Activated CD4-positive, alpha-beta T cell treated with anti-CD3 and anti-CD28 coated beads, Interleukin-2, amount 10 ng/mL, durations not matched to agents 24 days and 14 days (primary cell): ENCODE data around the gene ERCC1. TPM values are rescaled to one million over a fixed set of nuclear protein-coding genes. Genes with fewer than 3 reads are reported as not detected.

Source experiments
- DNase-seq: peaks from one replicate; pipeline ENCODE4 v3.0.0; 2022
- H3K27ac Mint-ChIP-seq: one replicate; pipeline ENCODE4 v1.8.0; 2022; ENCODE audit warnings: mild to moderate bottlenecking, mixed read lengths
- H3K27me3 Mint-ChIP-seq: one replicate; pipeline ENCODE4 v1.8.0; 2022; ENCODE audit warnings: mixed read lengths
- H3K36me3 Mint-ChIP-seq: one replicate; pipeline ENCODE4 v1.8.0; 2022; ENCODE audit warnings: low read depth, mild to moderate bottlenecking, mixed read lengths
- H3K4me1 Mint-ChIP-seq: one replicate; pipeline ENCODE4 v1.8.0; 2021; ENCODE audit warnings: mixed read lengths
- H3K4me3 Mint-ChIP-seq: one replicate; pipeline ENCODE4 v1.8.0; 2022; ENCODE audit warnings: mild to moderate bottlenecking, moderate library complexity, mixed read lengths
- H3K9me3 Mint-ChIP-seq: one replicate; pipeline ENCODE4 v1.8.0; 2021; ENCODE audit warnings: mixed read lengths
- intact Hi-C: fragments of 100-400 bp; cut with micrococcal nuclease; formaldehyde crosslinking; loops from one replicate; pipeline ENCODE4 v1.15.1; 2023
- total RNA-seq: library from RNA; stranded (reverse); gene quantifications from 2 replicates; pipeline ENCODE4 v1.2.3, GENCODE V29; 2022

ERCC1 gene
- total RNA-seq, 1 donor from 2014 or later, result 123 TPM

DNA sequence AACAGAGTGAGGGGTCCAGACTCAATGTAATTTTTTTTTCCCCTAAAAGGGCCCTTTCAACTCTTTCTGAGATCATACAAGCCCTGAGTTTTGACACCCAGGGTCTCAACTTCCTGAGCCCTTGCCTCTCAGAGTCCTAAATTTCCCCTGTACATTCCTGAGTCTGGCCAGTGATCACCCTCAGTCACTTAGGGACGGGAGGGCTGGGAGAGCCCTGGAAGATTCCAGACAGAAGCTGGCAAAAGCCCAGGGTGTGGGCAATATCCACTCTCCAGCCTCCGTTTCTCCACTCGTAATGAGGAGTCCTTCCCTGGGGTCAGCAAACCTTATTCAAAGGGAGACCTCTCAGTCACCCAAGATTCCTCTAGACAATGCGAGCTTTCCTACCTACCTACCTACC is 20.4 kb downstream of the ERCC1 start:
- Mint-ChIP-seq H3K27ac (no peak overlapping the region), H3K36me3 (peaks cover 9% of the 10 kb centered on the region), H3K9me3 (no peaks in the 10 kb centered on the region), H3K4me1 (peaks cover 37% of the 10 kb centered on the region), H3K27me3 (peaks cover 17% of the 10 kb centered on the region), H3K4me3 (no peak overlapping the region)
- no peak for DNase-seq
- intact Hi-C loops, result no loop called here

GRCh38 chr19:45402298-45403061 is 21.2 kb downstream of the ERCC1 start:
- Mint-ChIP-seq H3K27me3 (peaks cover 19% of the 10 kb centered on the region), H3K4me1 (peaks cover 35% of the 10 kb centered on the region), H3K4me3 (no peak overlapping the region), H3K27ac (no peak overlapping the region), H3K36me3 (peaks cover 9% of the 10 kb centered on the region), H3K9me3 (no peaks in the 10 kb centered on the region)
- DNase-seq, result peak; percentile 74
- intact Hi-C loops, result no loop called here

DNA sequence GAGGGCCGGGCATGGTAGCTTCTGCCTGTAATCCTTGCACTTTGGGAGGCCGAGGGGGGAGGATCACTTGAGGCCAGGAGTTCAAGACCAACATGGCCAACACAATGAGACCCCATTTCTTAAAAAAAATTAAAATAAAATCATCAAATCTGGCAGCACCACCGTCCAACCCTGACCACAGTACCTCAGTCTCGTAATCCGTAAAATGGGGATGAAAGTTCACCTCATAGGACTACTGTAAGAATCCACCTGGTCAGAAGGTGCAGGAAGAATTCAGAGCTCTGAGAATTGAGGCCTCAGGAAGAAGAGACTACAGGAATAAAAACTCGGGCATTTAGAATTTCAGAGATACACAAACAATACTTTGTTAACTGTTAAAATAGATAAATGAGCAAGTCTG is 21.9 kb downstream of the ERCC1 start:
- peaks cover 14% of the 10 kb centered on the region for H3K36me3 Mint-ChIP-seq
- no peak overlapping the region for H3K4me3 Mint-ChIP-seq
- peaks cover 25% of the 10 kb centered on the region for H3K27me3 Mint-ChIP-seq
- no peak overlapping the region for H3K27ac Mint-ChIP-seq
- intact Hi-C loops, result no loop called here
- DNase-seq, result no peak
- peaks cover 35% of the 10 kb centered on the region for H3K4me1 Mint-ChIP-seq
- H3K9me3 Mint-ChIP-seq, result no peaks in the 10 kb centered on the region

GRCh38 chr19:45400192-45400591 is 23.5 kb downstream of the ERCC1 start:
- Mint-ChIP-seq H3K9me3 (no peaks in the 10 kb centered on the region), H3K4me3 (no peak overlapping the region), H3K4me1 (peaks cover 29% of the 10 kb centered on the region), H3K27ac (no peak overlapping the region), H3K27me3 (peaks cover 32% of the 10 kb centered on the region), H3K36me3 (peaks cover 18% of the 10 kb centered on the region)
- peak; percentile 45 for DNase-seq
- intact Hi-C loops, result no loop called here

GRCh38 chr19:45395821-45396617 is 27.7 kb downstream of the ERCC1 start:
- intact Hi-C loops, result no loop called here
- H3K4me3 Mint-ChIP-seq, result no peak overlapping the region
- DNase-seq, result no peak
- H3K9me3 Mint-ChIP-seq, result no peaks in the 10 kb centered on the region
- peaks cover 20% of the 10 kb centered on the region for H3K27me3 Mint-ChIP-seq
- peaks cover 18% of the 10 kb centered on the region for H3K36me3 Mint-ChIP-seq
- no peak overlapping the region for H3K27ac Mint-ChIP-seq
- peaks cover 7% of the 10 kb centered on the region for H3K4me1 Mint-ChIP-seq

DNA sequence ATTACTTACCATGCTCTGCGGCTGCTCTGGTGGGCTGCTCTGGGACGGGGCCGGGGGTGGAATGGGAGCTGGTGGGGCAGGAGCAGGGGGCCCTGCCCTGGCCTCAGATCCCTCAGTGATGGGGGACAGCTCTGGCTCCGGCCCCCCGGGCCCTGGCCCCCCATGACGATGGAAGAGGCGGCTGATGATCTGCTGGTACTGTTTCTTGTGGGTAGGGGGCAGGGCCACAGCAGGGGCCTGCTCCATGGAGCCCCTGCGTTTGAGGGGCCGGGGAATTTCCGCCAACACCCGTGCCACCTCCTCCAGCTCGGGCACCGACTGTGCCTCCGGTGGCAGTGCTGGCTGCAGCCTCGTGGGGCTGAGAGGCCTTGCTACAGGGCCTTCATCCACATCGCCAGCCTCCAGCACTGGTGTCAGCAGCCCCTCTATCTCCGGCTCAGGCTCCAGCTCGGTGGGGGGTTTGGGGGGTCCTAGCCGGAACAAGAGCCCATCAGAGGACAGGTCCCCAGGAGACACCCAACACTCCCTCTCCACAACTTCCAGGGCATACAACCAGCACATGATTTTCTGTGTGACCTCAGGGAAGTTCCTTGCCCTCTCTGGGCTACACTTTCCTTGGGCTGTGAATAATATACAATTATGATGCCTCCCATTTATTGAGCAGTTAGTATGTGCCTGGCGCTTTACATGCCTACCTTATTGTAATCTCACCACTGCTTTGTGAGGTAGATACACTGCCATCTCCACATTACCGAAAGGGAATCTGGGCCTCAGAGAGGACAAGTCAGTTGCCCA is 31.6 kb downstream of the ERCC1 start:
- DNase-seq, result no peak
- Mint-ChIP-seq H3K4me1 (peaks cover 1% of the 10 kb centered on the region), H3K4me3 (no peak overlapping the region), H3K36me3 (peaks cover 8% of the 10 kb centered on the region), H3K9me3 (no peaks in the 10 kb centered on the region), H3K27me3 (peaks cover 15% of the 10 kb centered on the region), H3K27ac (no peak overlapping the region)
- intact Hi-C loops, result no loop called here

DNA sequence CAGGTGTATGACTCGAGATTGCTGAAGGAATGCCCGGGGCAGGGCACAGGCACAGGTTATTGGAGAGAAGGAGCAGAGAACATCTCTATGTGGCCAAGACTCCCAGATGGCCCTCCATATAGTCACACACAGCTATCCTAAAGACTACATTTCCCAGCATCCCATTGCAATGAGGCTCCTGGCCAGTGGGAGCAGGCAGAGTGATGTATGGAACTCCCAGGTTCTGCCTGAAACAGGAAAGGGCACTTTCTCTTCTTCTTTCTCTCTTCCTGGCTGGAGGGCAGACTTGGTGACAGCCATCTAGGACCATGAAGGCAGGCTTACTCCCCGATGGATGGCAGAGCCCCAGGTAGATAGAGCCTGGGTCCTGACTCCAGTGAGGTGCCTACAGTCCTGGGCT is 32.4 kb downstream of the ERCC1 start:
- intact Hi-C loops, result no loop called here
- Mint-ChIP-seq H3K27ac (no peak overlapping the region), H3K36me3 (peaks cover 5% of the 10 kb centered on the region), H3K27me3 (peaks cover 16% of the 10 kb centered on the region), H3K4me3 (no peak overlapping the region), H3K9me3 (no peaks in the 10 kb centered on the region), H3K4me1 (peaks cover 1% of the 10 kb centered on the region)
- DNase-seq, result no peak

GRCh38 chr19:45385392-45386221 is 38.1 kb downstream of the ERCC1 start:
- Mint-ChIP-seq H3K4me1 (no peaks in the 10 kb centered on the region), H3K27me3 (peaks cover 23% of the 10 kb centered on the region), H3K4me3 (no peak overlapping the region), H3K27ac (no peak overlapping the region), H3K36me3 (no peaks in the 10 kb centered on the region), H3K9me3 (no peaks in the 10 kb centered on the region)
- DNase-seq, result no peak
- intact Hi-C loops, result no loop called here

GRCh38 chr19:45382426-45382825 is 41.3 kb downstream of the ERCC1 start:
- no peaks in the 10 kb centered on the region for H3K36me3 Mint-ChIP-seq
- no peak overlapping the region for H3K4me3 Mint-ChIP-seq
- no peaks in the 10 kb centered on the region for H3K4me1 Mint-ChIP-seq
- intact Hi-C loops, result no loop called here
- DNase-seq, result no peak
- no peaks in the 10 kb centered on the region for H3K9me3 Mint-ChIP-seq
- H3K27me3 Mint-ChIP-seq, result peaks cover 18% of the 10 kb centered on the region
- no peak overlapping the region for H3K27ac Mint-ChIP-seq

- Mint-ChIP-seq H3K9me3 (no peaks in the 10 kb centered on the region), H3K36me3 (no peaks in the 10 kb centered on the region), H3K4me1 (no peaks in the 10 kb centered on the region), H3K27me3 (peaks cover 4% of the 10 kb centered on the region), H3K27ac (no peak overlapping the region), H3K4me3 (no peak overlapping the region)
- no peak for DNase-seq
- intact Hi-C loops, result no loop called here
These were observed 43.6 kb downstream of the ERCC1 start for GRCh38 chr19:45380107-45380506.

GRCh38 chr19:45376045-45376724 is 47.5 kb downstream of the ERCC1 start:
- Mint-ChIP-seq H3K27me3 (no peaks in the 10 kb centered on the region), H3K4me3 (no peak overlapping the region), H3K4me1 (no peaks in the 10 kb centered on the region), H3K36me3 (no peaks in the 10 kb centered on the region), H3K27ac (no peak overlapping the region), H3K9me3 (no peaks in the 10 kb centered on the region)
- DNase-seq, result no peak
- intact Hi-C loops, result no loop called here

DNA sequence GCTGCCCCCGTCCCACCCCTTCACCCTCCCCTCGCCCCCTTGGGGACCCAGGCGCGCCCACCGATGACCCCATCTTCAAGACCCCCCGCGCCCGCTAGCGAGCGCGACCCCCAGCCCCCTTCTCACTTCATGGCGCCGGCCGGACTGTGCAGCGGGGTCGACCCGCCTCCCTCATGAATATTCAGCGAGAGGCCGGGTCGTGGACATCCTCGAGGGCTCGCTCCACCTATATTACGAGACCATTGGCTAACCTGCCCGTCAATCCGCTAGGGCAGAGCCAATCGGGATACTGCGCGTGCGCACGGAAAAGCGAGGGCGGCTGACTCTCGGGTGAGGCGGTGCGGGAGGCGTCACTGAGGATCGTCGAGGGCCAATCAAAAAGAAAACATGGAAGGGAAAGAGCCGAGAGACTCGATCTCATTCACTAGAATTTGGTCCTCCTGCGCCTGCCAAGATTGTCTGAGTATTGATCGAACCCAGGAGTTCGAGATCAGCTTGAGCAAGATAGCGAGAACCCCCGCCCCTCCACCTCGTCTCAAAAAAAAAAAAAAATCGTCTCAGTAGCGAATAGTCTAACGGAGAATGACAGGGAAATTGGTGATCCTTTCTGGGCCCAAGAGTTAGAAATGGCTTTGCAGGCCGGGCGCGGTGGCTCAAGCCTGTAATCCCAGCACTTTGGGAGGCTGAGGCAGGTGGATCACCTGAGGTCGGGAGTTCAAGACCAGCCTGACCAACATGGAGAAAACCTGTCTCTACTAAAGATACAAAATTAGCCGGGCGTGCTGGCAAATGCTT is 53.1 kb downstream of the ERCC1 start, which contains the start of gene ERCC2:
Gene ERCC2 (minus strand): TSS at position 164 of the 795 bp plus-strand sequence. CDS start 33 bp downstream, at position 131.
- intact Hi-C loops, result loop anchor here (1.0 kb wide), 1 partner anchor 35 kb away; the partner anchor contains the start of gene PPP1R13L
- Mint-ChIP-seq H3K9me3 (no peaks in the 10 kb centered on the region), H3K27me3 (no peaks in the 10 kb centered on the region), H3K36me3 (peaks cover 4% of the 10 kb centered on the region), H3K27ac (peak within 1 kb of the TSS; percentile 99), H3K4me1 (peaks cover 17% of the 10 kb centered on the region), H3K4me3 (peak within 1 kb of the TSS; percentile 91)
- DNase-seq, result peak; percentile 100
